Activated naive CD4-positive, alpha-beta T cell treated with anti-CD3 and anti-CD28 coated beads, Interleukin-2, amount 50 U/mL, for 24 hours (primary cell): Measurements from ENCODE around the gene IFRD1.
"Not testable (repeated sequence)": the region's sequence is repeated elsewhere in the genome, so short reads cannot be mapped to it uniquely, and the experiment has no call there.

ENCODE experiments used
- H3K27ac Mint-ChIP-seq: one replicate; pipeline ENCODE4 v1.8.0; 2021; ENCODE audit warnings: mild to moderate bottlenecking, mixed read lengths
- H3K27me3 Mint-ChIP-seq: one replicate; pipeline ENCODE4 v1.8.0; 2021; ENCODE audit warnings: mixed read lengths
- H3K36me3 Mint-ChIP-seq: one replicate; pipeline ENCODE4 v1.8.0; 2021; ENCODE audit warnings: mixed read lengths
- H3K4me1 Mint-ChIP-seq: one replicate; pipeline ENCODE4 v1.8.0; 2021; ENCODE audit warnings: mixed read lengths
- H3K4me3 Mint-ChIP-seq: one replicate; pipeline ENCODE4 v1.8.0; 2021; ENCODE audit warnings: mild to moderate bottlenecking, mixed read lengths
- H3K9me3 Mint-ChIP-seq: one replicate; pipeline ENCODE4 v1.8.0; 2021; ENCODE audit warnings: mixed read lengths

The IFRD1 gene

GRCh38 chr7:112453505-112454171 lies 3.4 kb downstream of the IFRD1 start:
- Mint-ChIP-seq H3K36me3 (peaks cover 15% of the 10 kb centered on the region), H3K4me3 (peak overlapping the region; percentile 50), H3K4me1 (peaks cover 43% of the 10 kb centered on the region), H3K9me3 (no peaks in the 10 kb centered on the region), H3K27ac (no peak overlapping the region), H3K27me3 (no peaks in the 10 kb centered on the region)

DNA sequence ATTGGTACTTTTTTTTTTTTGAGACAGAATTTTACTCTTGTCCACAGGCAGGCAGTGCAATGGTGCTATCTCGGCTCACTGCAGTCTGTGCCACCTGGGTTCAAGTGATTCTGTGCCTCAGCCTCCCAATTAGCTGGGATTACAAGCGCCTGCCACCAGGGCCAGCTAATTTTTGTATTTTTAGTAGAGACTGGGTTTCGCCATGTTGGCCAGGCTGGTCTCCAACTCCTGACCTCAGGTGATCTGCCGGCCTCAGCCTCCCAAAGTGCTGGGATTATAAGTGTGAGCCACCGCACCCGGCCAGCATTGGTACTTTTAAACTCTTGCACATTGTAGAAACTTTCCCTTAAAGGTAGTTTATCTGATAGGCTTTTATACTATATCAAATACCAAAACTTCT lies 3.9 kb downstream of the IFRD1 start:
- H3K4me3 Mint-ChIP-seq, H3K9me3 Mint-ChIP-seq, H3K27me3 Mint-ChIP-seq, H3K27ac Mint-ChIP-seq: not testable (repeated sequence)
- peaks cover 41% of the 10 kb centered on the region for H3K4me1 Mint-ChIP-seq
- peaks cover 19% of the 10 kb centered on the region for H3K36me3 Mint-ChIP-seq

DNA sequence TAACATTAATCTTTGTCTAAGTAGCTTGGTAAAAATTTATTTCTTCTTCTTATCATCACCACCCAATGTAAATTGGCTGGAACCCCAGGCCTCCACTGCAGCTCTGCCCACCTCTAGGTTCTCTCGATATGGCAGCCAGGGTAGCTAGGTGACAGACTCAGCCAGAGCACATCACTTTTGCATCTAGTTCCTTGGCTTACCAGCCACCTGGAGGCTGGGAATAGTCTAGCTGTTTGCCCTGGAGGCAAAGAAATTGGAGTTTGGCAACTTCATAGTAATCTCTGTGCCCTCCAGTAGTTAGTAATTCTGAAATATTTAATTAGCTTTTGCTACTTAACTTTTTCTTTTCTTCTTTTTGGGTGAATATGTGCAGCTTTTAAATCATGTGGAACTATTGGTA lies 9.4 kb downstream of the IFRD1 start:
- H3K27ac Mint-ChIP-seq = no peak overlapping the region
- H3K4me1 Mint-ChIP-seq = peaks cover 19% of the 10 kb centered on the region
- H3K36me3 Mint-ChIP-seq = peaks cover 31% of the 10 kb centered on the region
- H3K27me3 Mint-ChIP-seq = no peaks in the 10 kb centered on the region
- H3K4me3 Mint-ChIP-seq = no peak overlapping the region
- H3K9me3 Mint-ChIP-seq = no peaks in the 10 kb centered on the region

DNA sequence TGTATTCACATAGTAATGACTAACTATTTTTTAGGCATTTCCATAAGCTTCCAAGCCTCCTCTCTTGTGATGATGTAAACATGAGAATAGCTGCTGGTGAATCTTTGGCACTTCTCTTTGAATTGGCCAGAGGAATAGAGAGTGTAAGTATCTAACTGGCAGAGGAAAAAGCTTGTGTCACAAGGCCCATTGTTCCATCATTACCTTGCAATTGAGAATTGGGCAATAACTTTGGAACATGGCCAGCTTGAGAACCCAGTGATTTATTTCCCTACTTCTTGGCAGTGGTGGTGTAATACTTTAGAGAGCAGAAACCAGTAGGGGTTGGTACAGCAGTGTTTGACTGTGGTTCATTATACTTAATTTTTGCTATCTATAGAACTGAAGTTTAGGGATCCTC lies 12.0 kb downstream of the IFRD1 start:
- Mint-ChIP-seq H3K27ac (no peak overlapping the region), H3K4me1 (peaks cover 15% of the 10 kb centered on the region), H3K9me3 (no peaks in the 10 kb centered on the region), H3K4me3 (no peak overlapping the region), H3K27me3 (no peaks in the 10 kb centered on the region), H3K36me3 (peaks cover 32% of the 10 kb centered on the region)

GRCh38 chr7:112467867-112468266 lies 17.6 kb downstream of the IFRD1 start:
- Mint-ChIP-seq H3K27me3 (no peaks in the 10 kb centered on the region), H3K4me3 (no peak overlapping the region), H3K27ac (peak overlapping the region; percentile 23), H3K9me3 (no peaks in the 10 kb centered on the region), H3K4me1 (peaks cover 16% of the 10 kb centered on the region), H3K36me3 (peaks cover 42% of the 10 kb centered on the region)

GRCh38 chr7:112470194-112470593 lies 19.9 kb downstream of the IFRD1 start:
- no peak overlapping the region for H3K4me3 Mint-ChIP-seq
- no peaks in the 10 kb centered on the region for H3K9me3 Mint-ChIP-seq
- peak overlapping the region; percentile 44 for H3K27ac Mint-ChIP-seq
- no peaks in the 10 kb centered on the region for H3K27me3 Mint-ChIP-seq
- H3K36me3 Mint-ChIP-seq = peaks cover 41% of the 10 kb centered on the region
- peaks cover 10% of the 10 kb centered on the region for H3K4me1 Mint-ChIP-seq

DNA sequence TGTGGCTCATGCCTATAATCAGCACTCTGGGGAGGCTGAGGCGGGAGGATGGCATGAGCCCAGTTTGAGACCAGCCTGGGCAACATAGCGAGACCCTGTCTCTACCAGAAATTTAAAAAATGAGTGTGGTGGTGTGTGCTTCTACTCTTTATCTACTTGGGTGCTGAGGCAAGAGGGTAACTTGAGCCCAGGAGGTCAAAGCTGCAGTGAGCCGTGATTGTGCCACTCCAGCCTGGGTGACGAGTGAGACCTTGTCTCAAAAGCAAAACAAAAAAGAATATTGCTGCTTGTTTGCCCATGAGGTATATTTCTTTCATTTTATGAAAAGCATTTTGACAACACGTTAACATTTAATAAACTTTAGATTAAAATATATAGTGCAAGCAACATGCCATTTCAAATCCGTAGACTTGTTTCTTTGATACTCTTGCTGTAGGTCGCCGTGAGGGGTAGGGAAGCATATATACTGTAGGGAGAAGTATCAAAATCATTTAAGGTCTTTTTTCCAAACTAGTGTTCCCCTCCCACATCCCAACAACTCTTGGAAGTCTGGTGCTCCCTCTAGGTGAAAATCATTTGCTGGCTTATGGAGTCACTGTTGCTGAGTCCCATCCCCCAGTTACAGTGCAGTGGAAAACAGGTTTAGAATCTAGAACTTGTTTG lies 26.3 kb downstream of the IFRD1 start:
- H3K9me3 Mint-ChIP-seq = no peaks in the 10 kb centered on the region
- H3K36me3 Mint-ChIP-seq = peaks cover 29% of the 10 kb centered on the region
- no peak overlapping the region for H3K27ac Mint-ChIP-seq
- peaks cover 4% of the 10 kb centered on the region for H3K4me1 Mint-ChIP-seq
- no peaks in the 10 kb centered on the region for H3K27me3 Mint-ChIP-seq
- H3K4me3 Mint-ChIP-seq = no peak overlapping the region

DNA sequence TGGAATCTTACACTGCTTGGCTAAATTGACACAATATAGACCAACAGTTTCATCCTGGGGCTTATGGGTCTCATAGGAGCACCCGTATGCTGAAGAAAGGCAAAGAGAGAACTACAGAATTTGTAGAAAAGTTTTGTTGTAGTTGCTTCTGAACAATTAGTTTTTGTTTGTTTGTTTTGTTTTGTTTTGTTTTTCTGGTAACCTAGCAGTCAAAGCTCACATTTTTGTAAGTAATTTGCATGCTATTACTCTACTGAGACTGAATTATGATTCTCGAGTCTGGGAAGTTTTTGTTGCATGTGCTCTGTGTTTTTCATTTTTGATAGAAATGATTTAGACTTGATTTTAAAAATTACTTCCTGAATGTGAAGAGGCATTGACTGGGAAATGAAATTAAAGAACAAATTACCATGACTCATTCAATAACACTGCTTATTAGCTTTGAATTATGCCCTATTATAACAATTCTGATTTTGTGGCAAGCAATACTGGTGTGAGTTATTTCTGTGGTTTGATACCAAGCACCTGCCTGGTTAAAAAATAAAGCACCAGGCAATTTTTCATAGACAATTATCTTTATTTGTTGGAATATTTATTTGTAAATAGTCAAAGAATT lies 31.0 kb downstream of the IFRD1 start:
- H3K4me1 Mint-ChIP-seq = peaks cover 7% of the 10 kb centered on the region
- no peaks in the 10 kb centered on the region for H3K27me3 Mint-ChIP-seq
- H3K4me3 Mint-ChIP-seq = no peak overlapping the region
- peaks cover 6% of the 10 kb centered on the region for H3K36me3 Mint-ChIP-seq
- no peak overlapping the region for H3K27ac Mint-ChIP-seq
- H3K9me3 Mint-ChIP-seq = no peaks in the 10 kb centered on the region

DNA sequence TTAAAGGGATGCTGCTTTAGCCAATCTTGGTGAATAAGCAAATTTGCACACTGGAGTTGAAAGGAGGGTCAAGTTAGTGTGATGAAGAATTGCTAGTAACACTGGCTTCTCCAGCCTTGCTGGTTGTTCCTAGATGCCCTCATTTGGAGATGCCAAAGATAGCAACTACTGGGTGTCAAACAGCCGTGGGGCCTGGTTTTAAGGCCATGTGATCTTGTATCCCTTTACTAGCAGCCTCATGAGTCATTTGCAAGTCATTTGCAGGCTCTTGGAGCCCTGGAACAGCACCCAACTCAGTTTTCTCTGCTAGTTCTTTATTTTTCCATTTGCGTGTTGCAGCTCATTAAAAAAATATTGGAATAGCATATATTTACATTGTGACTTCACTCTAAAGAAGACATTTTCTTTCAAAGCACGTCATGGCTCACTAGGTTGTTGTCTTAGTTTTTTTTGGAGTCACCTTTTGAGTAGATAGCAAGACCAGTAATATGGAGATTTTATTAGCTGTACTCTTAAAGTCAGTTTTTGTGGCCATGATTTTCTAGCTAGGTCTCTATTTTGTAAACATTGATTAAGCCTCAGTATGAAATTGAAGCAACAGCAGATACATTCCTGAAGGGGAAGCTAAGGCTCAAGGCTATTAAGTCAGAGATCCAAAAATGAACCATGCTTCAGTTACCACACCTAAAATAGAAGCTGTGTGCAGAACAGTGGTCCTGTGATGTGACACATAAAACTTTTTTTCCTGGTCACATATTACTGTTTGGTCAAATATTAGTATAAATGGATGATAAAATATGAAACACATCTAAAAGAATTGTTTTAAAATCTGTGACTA lies 31.8 kb downstream of the IFRD1 start:
- no peak overlapping the region for H3K4me3 Mint-ChIP-seq

GRCh38 chr7:112484671-112485167 lies 34.5 kb downstream of the IFRD1 start:
- Mint-ChIP-seq H3K36me3 (peaks cover 4% of the 10 kb centered on the region), H3K9me3 (no peaks in the 10 kb centered on the region), H3K4me3 (no peak overlapping the region), H3K27ac (no peak overlapping the region), H3K27me3 (no peaks in the 10 kb centered on the region), H3K4me1 (peaks cover 7% of the 10 kb centered on the region)

More for the DNA sequence above, 31.8 kb downstream of the IFRD1 start:
- Mint-ChIP-seq H3K4me1 (peaks cover 7% of the 10 kb centered on the region), H3K36me3 (peaks cover 5% of the 10 kb centered on the region), H3K9me3 (no peaks in the 10 kb centered on the region), H3K27me3 (no peaks in the 10 kb centered on the region), H3K27ac (no peak overlapping the region)

DNA sequence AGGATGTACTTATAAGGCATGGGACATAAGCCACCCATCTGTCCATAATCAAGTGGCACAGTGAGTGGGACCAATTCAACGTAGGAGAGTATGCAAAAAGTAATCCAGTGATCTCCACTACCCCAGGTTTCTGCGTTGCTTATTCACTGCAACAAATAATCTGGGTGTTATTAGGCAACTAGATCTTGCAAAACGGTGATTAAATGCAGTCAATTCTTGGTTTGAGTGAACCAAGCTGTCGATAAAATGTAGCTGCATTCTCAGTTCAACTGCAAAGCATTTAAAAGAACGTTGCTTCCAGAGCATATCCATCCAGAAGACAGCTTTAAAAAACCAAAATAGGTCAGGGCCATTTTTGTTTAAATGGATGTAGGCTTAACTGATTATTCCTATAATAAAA lies 35.5 kb downstream of the IFRD1 start:
- no peak overlapping the region for H3K4me3 Mint-ChIP-seq
- peaks cover 4% of the 10 kb centered on the region for H3K36me3 Mint-ChIP-seq
- H3K27me3 Mint-ChIP-seq = no peaks in the 10 kb centered on the region
- H3K9me3 Mint-ChIP-seq = no peaks in the 10 kb centered on the region
- no peak overlapping the region for H3K27ac Mint-ChIP-seq
- peaks cover 7% of the 10 kb centered on the region for H3K4me1 Mint-ChIP-seq

GRCh38 chr7:112487457-112488263 lies 37.4 kb downstream of the IFRD1 start:
- peaks cover 7% of the 10 kb centered on the region for H3K4me1 Mint-ChIP-seq
- H3K27ac Mint-ChIP-seq = no peak overlapping the region
- H3K4me3 Mint-ChIP-seq = no peak overlapping the region
- H3K36me3 Mint-ChIP-seq = peaks cover 4% of the 10 kb centered on the region
- no peaks in the 10 kb centered on the region for H3K9me3 Mint-ChIP-seq
- H3K27me3 Mint-ChIP-seq = no peaks in the 10 kb centered on the region

DNA sequence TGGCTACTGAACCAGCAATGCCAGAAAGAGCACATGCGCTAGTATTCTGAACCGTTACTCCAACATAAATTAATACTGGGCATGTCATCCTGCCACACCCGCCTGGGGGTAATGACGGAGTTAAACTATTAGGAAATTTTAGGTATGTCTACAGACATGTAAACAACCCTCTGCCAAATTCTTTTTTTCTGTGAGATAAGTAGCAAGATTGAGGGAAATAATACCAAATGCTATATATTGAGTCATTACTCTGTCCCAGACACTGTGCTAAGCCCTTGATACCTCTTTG lies 37.9 kb downstream of the IFRD1 start:
- Mint-ChIP-seq H3K36me3 (peaks cover 4% of the 10 kb centered on the region), H3K4me1 (peaks cover 7% of the 10 kb centered on the region), H3K27me3 (no peaks in the 10 kb centered on the region), H3K27ac (no peak overlapping the region), H3K9me3 (no peaks in the 10 kb centered on the region), H3K4me3 (no peak overlapping the region)

GRCh38 chr7:112492186-112492585 lies 41.9 kb downstream of the IFRD1 start:
- Mint-ChIP-seq H3K9me3 (no peaks in the 10 kb centered on the region), H3K27ac (no peak overlapping the region), H3K4me3 (no peak overlapping the region), H3K36me3 (peaks cover 2% of the 10 kb centered on the region), H3K27me3 (peaks cover 2% of the 10 kb centered on the region), H3K4me1 (no peaks in the 10 kb centered on the region)

- Mint-ChIP-seq H3K36me3 (no peaks in the 10 kb centered on the region), H3K9me3 (no peaks in the 10 kb centered on the region), H3K27ac (no peak overlapping the region), H3K4me1 (no peaks in the 10 kb centered on the region), H3K27me3 (peaks cover 2% of the 10 kb centered on the region), H3K4me3 (no peak overlapping the region)
Observed at GRCh38 chr7:112494656-112495055, 44.4 kb downstream of the IFRD1 start.
